ENCODE measurements around the gene TRMT11.
"Not testable (repeated sequence)": the region's sequence is repeated elsewhere in the genome, so short reads cannot be mapped to it uniquely, and the experiment has no call there.

TRMT11 gene

GRCh38 chr6:125956506-125957390 is 29.6 kb upstream of the TRMT11 start, which contains the start of gene HINT3:
HINT3 (plus strand) TSS chr6:125956770; CDS start chr6:125956978, 208 bp downstream.
- DNase-seq: peak; percentile 100

- no peak for DNase-seq
These were observed 29.0 kb upstream of the TRMT11 start for GRCh38 chr6:125957391-125957693.

GRCh38 chr6:125957845-125958244 is 28.5 kb upstream of the TRMT11 start:
- peak; percentile 88 for DNase-seq

GRCh38 chr6:125959041-125959440 is 27.3 kb upstream of the TRMT11 start:
- DNase-seq: peak; percentile 68

GRCh38 chr6:125961117-125961516 is 25.2 kb upstream of the TRMT11 start:
- no peak for DNase-seq

GRCh38 chr6:125962900-125963497 is 23.3 kb upstream of the TRMT11 start:
- no peak for DNase-seq

GRCh38 chr6:125963817-125964216 is 22.5 kb upstream of the TRMT11 start:
- no peak for DNase-seq

- no peak for DNase-seq
These were observed 19.8 kb upstream of the TRMT11 start for GRCh38 chr6:125966569-125966968.

GRCh38 chr6:125968493-125968892 is 17.8 kb upstream of the TRMT11 start:
- no peak for DNase-seq

GRCh38 chr6:125970760-125971159 is 15.6 kb upstream of the TRMT11 start:
- DNase-seq: no peak

GRCh38 chr6:125972478-125972877 is 13.9 kb upstream of the TRMT11 start:
- DNase-seq: not testable (repeated sequence)

GRCh38 chr6:125974214-125974866 is 12.0 kb upstream of the TRMT11 start:
- peak; percentile 82 for DNase-seq

GRCh38 chr6:125979101-125979500 is 7.2 kb upstream of the TRMT11 start:
- no peak for DNase-seq

- no peak for DNase-seq
These were observed 4.7 kb upstream of the TRMT11 start for GRCh38 chr6:125981571-125982185.

GRCh38 chr6:125983246-125983945 is 2.9 kb upstream of the TRMT11 start:
- DNase-seq: no peak

- no peak for DNase-seq
These were observed 2.0 kb upstream of the TRMT11 start for GRCh38 chr6:125984311-125984710.

GRCh38 chr6:125985522-125985921 is 818 bp upstream of the TRMT11 start:
- DNase-seq: no peak

- no peak for DNase-seq
These were observed 400 bp upstream of the TRMT11 start for GRCh38 chr6:125985979-125986300.

- no peak for DNase-seq
These were observed 782 bp downstream of the TRMT11 start for GRCh38 chr6:125987026-125987617.

GRCh38 chr6:125988280-125988679 is 1.9 kb downstream of the TRMT11 start:
- no peak for DNase-seq

GRCh38 chr6:125989631-125990030 is 3.3 kb downstream of the TRMT11 start:
- DNase-seq: no peak

GRCh38 chr6:125991653-125992052 is 5.3 kb downstream of the TRMT11 start:
- DNase-seq: no peak

All from suppressor macrophage treated with lipopolysaccharide for 4 hours (primary cell).